PC-3 (cell line): ENCODE results near the gene TEX2.

ENCODE experiments used
- EZH2phosphoT487 ChIP-seq: fragments of 300-600 bp; sonication (generic); IDR thresholded peaks from 2 replicates; pipeline ENCODE4 v1.6.1; 2018; ENCODE audit warnings: mild to moderate bottlenecking, antibody characterized with exemption, low read length, borderline replicate concordance
- TF ChIP-seq, protein P1 (sequence below): fragments of 300-600 bp; sonication (generic); conservative IDR thresholded peaks from 2 replicates; pipeline ENCODE4 v1.5.1; 2017; ENCODE audit warnings: antibody characterized with exemption, low read depth, mild to moderate bottlenecking, low read length

DNA sequence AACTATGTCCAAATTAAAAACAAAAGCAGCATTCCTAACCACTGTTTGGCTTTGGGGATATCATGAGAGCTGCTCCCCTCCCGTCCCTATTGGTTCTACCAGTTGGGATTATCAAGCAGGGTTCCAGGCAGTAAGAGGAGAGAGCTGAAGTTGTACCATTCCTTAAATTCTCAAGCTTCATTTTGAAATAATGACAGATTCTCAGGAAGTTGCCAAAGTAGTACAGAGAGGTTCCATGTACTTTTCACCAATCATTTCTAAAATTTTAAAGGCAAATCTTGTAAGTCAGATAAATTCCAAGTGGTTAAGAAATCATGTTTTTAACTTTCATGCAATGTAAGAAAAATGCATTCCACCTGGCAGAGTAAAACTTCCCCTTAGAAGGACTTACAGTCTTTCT lies 36.9 kb downstream of the TEX2 start:
- TF ChIP-seq, protein P1, sequence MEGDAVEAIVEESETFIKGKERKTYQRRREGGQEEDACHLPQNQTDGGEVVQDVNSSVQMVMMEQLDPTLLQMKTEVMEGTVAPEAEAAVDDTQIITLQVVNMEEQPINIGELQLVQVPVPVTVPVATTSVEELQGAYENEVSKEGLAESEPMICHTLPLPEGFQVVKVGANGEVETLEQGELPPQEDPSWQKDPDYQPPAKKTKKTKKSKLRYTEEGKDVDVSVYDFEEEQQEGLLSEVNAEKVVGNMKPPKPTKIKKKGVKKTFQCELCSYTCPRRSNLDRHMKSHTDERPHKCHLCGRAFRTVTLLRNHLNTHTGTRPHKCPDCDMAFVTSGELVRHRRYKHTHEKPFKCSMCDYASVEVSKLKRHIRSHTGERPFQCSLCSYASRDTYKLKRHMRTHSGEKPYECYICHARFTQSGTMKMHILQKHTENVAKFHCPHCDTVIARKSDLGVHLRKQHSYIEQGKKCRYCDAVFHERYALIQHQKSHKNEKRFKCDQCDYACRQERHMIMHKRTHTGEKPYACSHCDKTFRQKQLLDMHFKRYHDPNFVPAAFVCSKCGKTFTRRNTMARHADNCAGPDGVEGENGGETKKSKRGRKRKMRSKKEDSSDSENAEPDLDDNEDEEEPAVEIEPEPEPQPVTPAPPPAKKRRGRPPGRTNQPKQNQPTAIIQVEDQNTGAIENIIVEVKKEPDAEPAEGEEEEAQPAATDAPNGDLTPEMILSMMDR, result no peak
- no peak for TF ChIP-seq EZH2phosphoT487
